A549 (cell line): Measurements from ENCODE around the gene EFHD2. TPM values are rescaled to one million over a fixed set of nuclear protein-coding genes. Genes with fewer than 3 reads are reported as not detected.
"Not testable (repeated sequence)": the region's sequence is repeated elsewhere in the genome, so short reads cannot be mapped to it uniquely, and the experiment has no call there.

Experiments
- ATAC-seq, 2 experiments: fragments of 200-7000 bp in 1 of 2; fragments of >200 bp in 1 of 2; cut with Nextera tagmentation in 1 of 2; cut with Tn5 transposase in 1 of 2; 3 replicates each; pipeline versions ENCODE4 v1.8.0 to v1.9.1; 2018 to 2020; ENCODE audit warnings: mild to moderate bottlenecking in 1 of 2, moderate library complexity in 1 of 2
- CTCF ChIA-PET: fragments of 300-600 bp; sonication (Branson Sonifier 250); formaldehyde crosslinking; extraction: SDS; loops from one replicate; lab custom pipeline; 2021; ENCODE audit warnings: antibody characterized with exemption, inconsistent platforms; lab: Yijun Ruan, JAX
- POLR2A ChIA-PET: fragments of 350-600 bp; formaldehyde crosslinking; extraction: SDS; loops from one replicate; lab custom pipeline; 2021; ENCODE audit warnings: antibody characterized with exemption, inconsistent platforms; lab: Yijun Ruan, JAX
- DNase-seq, 2 experiments: peaks; one replicate each; pipeline versions ENCODE4 v3.0.0 to v3.0.0-alpha.2; 2011 to 2016; ENCODE audit warnings: low read depth in 1 of 2, low spot score in 1 of 2
- FAIRE-seq: peaks from 2 replicates; lab custom pipeline; 2011; peaks lifted over from hg19 to GRCh38; lab: Jason Lieb, UNC
- H3K27ac ChIP-seq, 2 experiments: fragments of >200 bp; sonication (Bioruptor Twin); formaldehyde crosslinking; 3 replicates each; pipeline ENCODE4 v1.5.1; 2016 to 2017
- H3K4me1 ChIP-seq: fragments of >200 bp; sonication (Bioruptor Twin); formaldehyde crosslinking; 3 replicates; pipeline ENCODE4 v1.6.1; 2016
- H3K4me2 ChIP-seq: fragments of >200 bp; sonication (Bioruptor Twin); formaldehyde crosslinking; 3 replicates; pipeline ENCODE4 v1.6.1; 2016
- H3K4me3 ChIP-seq: fragments of >200 bp; sonication (Bioruptor Twin); formaldehyde crosslinking; 3 replicates; pipeline ENCODE4 v1.5.1; 2016
- H3K9me3 ChIP-seq: fragments of >200 bp; sonication (Bioruptor Twin); formaldehyde crosslinking; 3 replicates; pipeline ENCODE4 v1.6.1; 2016
- CBX8 ChIP-seq: fragments of 200-600 bp; sonication (generic); IDR thresholded peaks from 2 replicates; pipeline ENCODE4 v1.6.1; 2016
- EP300 ChIP-seq, 2 experiments: fragments of >200 bp; sonication (Bioruptor Twin); formaldehyde crosslinking; IDR thresholded peaks; 2 replicates in 1 of 2; 3 replicates in 1 of 2; pipeline ENCODE4 v1.6.1; 2016 to 2017
- ESRRA ChIP-seq: fragments of 150-350 bp; IDR thresholded peaks from 2 replicates; pipeline ENCODE4 v1.6.1; 2014; ENCODE audit warnings: mild to moderate bottlenecking, low read length, borderline replicate concordance
- FOSB ChIP-seq: fragments of 250-450 bp; sonication (Bioruptor Pico); IDR thresholded peaks from 2 replicates; pipeline ENCODE4 v1.5.0; 2020; ENCODE audit warnings: mild to moderate bottlenecking, moderate library complexity
- FOSL2 ChIP-seq, 2 experiments: fragments of 450-650 bp in 1 of 2; fragments of >200 bp in 1 of 2; sonication (Bioruptor Twin) in 1 of 2; formaldehyde crosslinking; IDR thresholded peaks; 2 replicates each; pipeline versions ENCODE4 v1.5.0 to v1.6.1; 2016 to 2020; ENCODE audit warnings: mild to moderate bottlenecking in 1 of 2, moderate library complexity in 1 of 2
- HOXA7 ChIP-seq: fragments of 250-450 bp; sonication (Bioruptor Pico); IDR thresholded peaks from 2 replicates; pipeline ENCODE4 v1.5.0; 2020; ENCODE audit warnings: mild to moderate bottlenecking, moderate library complexity
- KDM5A ChIP-seq: fragments of 200-600 bp; sonication (generic); IDR thresholded peaks from 2 replicates; pipeline ENCODE4 v1.6.1; 2016; ENCODE audit warnings: antibody characterized with exemption, mild to moderate bottlenecking
- MAFK ChIP-seq: fragments of 450-650 bp; IDR thresholded peaks from 2 replicates; pipeline ENCODE4 v1.6.1; 2014; ENCODE audit not compliant: partially characterized antibody
- MAZ ChIP-seq: fragments of 150-350 bp; IDR thresholded peaks from 2 replicates; pipeline ENCODE4 v1.6.1; 2014; ENCODE audit warnings: antibody characterized with exemption, low read depth, low read length, borderline replicate concordance
- NFE2L2 ChIP-seq: fragments of 150-350 bp; conservative IDR thresholded peaks from 2 replicates; pipeline ENCODE4 v1.6.1; 2014; ENCODE audit warnings: low read length
- RAD21 ChIP-seq, 2 experiments: fragments of >200 bp in 1 of 2; sonication (Bioruptor Twin) in 1 of 2; formaldehyde crosslinking in 1 of 2; IDR thresholded peaks in 1 of 2; conservative IDR thresholded peaks in 1 of 2; 2 replicates in 1 of 2; 3 replicates in 1 of 2; pipeline ENCODE4 v1.6.1; 2012 to 2018; ENCODE audit warnings: inconsistent platforms in 1 of 2
- RCOR1 ChIP-seq: fragments of 150-350 bp; IDR thresholded peaks from 2 replicates; pipeline ENCODE4 v1.6.1; 2014; ENCODE audit warnings: antibody characterized with exemption, low read length, low read depth
- RFX5 ChIP-seq: fragments of 450-650 bp; IDR thresholded peaks from 2 replicates; pipeline ENCODE4 v1.7.1; 2014; ENCODE audit warnings: antibody characterized with exemption, mild to moderate bottlenecking, moderate library complexity
- RNF2 ChIP-seq: fragments of 200-600 bp; sonication (generic); IDR thresholded peaks from 2 replicates; pipeline ENCODE4 v1.6.1; 2016; ENCODE audit warnings: low read depth, mild to moderate bottlenecking, antibody characterized with exemption, moderate library complexity, borderline replicate concordance
- TP53 ChIP-seq: fragments of 250-450 bp; sonication (Bioruptor Pico); IDR thresholded peaks from 2 replicates; pipeline ENCODE4 v1.5.0; 2021; ENCODE audit warnings: mild to moderate bottlenecking, moderate library complexity
- WGBS: methylation state at CpG from one replicate; pipeline ENCODE4 v1.1.6; 2017; ENCODE audit errors: missing lambda C conversion rate; 5-methylcytosine and 5-hydroxymethylcytosine counted together
- polyA plus RNA-seq, 4 experiments: library from polyadenylated mRNA; depleted of rRNA in 3 of 4; stranded (reverse); fragments of >200 nt; fragmentation: RNase III in 1 of 4; extraction: RNeasy Plus Mini Kit Qiagen cat#74134 plus additional on column Dnase treatment in 1 of 4; gene quantifications; 2 replicates in 3 of 4; 3 replicates in 1 of 4; pipeline ENCODE4 v1.2.3, GENCODE V29; 2011 to 2017
- TF ChIP-seq, protein P1 (sequence below): fragments of 250-450 bp; sonication (Bioruptor Pico); IDR thresholded peaks from 2 replicates; pipeline ENCODE4 v1.5.0; 2021; ENCODE audit warnings: mild to moderate bottlenecking, moderate library complexity, borderline replicate concordance
- TF ChIP-seq, protein P2 (sequence below): fragments of >200 bp; sonication (Bioruptor Twin); formaldehyde crosslinking; IDR thresholded peaks from 3 replicates; pipeline ENCODE4 v1.5.1; 2016

Gene EFHD2
- polyA plus RNA-seq, 2 of the 4 experiments (the other 2 are of a cell fraction): 33.1 to 96.2 TPM

GRCh38 chr1:15385420-15385819 lies 24.3 kb upstream of the EFHD2 start:
- 75% methylated on average over 3 of the region's 3 CpGs for WGBS
- Histone ChIP-seq H3K4me2 (no peak overlapping the region), H3K4me3 (no peak overlapping the region), H3K4me1 (no peaks in the 10 kb centered on the region), H3K9me3 (no peaks in the 10 kb centered on the region), H3K27ac (no peak overlapping the region)
- no peak for TF ChIP-seq RAD21 (conservative IDR thresholded peaks at IDR 0.05 in 1 of 2, IDR thresholded peaks at IDR 0.05 in 1 of 2)
- TF ChIP-seq MAZ: no peak
- DNase-seq (no peak), ATAC-seq (no peak), FAIRE-seq (no peak)
- ChIA-PET POLR2A (no interaction called here), CTCF (no interaction called here)

DNA sequence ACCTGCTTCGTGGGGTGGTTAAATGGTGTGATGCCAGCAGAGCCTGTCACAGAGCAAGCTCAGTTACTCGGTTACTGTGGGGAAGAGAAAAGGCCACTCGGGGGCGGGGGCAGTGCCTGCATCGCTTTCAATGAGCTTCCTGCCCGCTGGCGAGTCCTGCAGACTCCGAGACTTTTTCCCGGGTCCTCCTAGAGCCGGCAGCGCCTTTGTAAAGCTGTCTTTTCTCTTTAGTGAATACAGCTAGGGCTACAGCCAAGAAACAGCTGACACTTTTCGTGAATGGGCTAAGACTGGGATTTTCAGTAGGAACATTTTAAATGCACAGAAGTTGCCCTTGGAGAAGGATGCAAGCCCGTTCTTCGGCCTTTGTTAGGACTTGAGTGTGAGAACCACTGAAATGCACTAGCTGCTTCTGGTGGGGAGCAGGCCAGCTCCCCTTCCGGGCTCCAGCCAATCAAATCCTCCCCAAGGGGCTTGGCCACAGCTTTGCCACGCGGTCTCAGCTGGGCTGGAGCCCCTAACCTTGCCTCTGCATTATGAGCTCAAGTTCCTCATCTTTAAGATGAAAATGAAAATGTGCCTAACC lies 23.4 kb upstream of the EFHD2 start:
- H3K27ac ChIP-seq: no peak overlapping the region
- DNase-seq: no peak
- no peak for ATAC-seq
- FAIRE-seq: no peak
- 84% methylated on average over 17 of the region's 17 CpGs for WGBS
- TF ChIP-seq NFE2L2 (no peak), HOXA7 (CRISPR knock-in tag) (no peak), ESRRA (no peak), TP53 (CRISPR knock-in tag) (no peak), CBX8 (no peak), FOSL2 (IDR thresholded peaks at IDR 0.05) (no peak), FOSL2 (CRISPR knock-in tag; IDR thresholded peaks at IDR 0.05) (no peak)
- TF ChIP-seq, all 56 proteins: peak for 0
- ChIA-PET CTCF (interaction anchor here (0.8 to 0.9 kb wide), 2 partner anchors 20 to 63 kb away, joined by 4 to 6 read pairs; no protein-coding TSS in a partner anchor), POLR2A (no interaction called here)
- no peaks in the 10 kb centered on the region for H3K4me1 ChIP-seq
- no peaks in the 10 kb centered on the region for H3K9me3 ChIP-seq
- H3K4me2 ChIP-seq: no peak overlapping the region
- no peak overlapping the region for H3K4me3 ChIP-seq

- CTCF ChIA-PET: no interaction called here
- H3K9me3 ChIP-seq: no peaks in the 10 kb centered on the region
- TF ChIP-seq KDM5A (no peak), EP300 (IDR thresholded peaks at IDR 0.05) (no peak), RFX5 (no peak)
- TF ChIP-seq, protein P1, sequence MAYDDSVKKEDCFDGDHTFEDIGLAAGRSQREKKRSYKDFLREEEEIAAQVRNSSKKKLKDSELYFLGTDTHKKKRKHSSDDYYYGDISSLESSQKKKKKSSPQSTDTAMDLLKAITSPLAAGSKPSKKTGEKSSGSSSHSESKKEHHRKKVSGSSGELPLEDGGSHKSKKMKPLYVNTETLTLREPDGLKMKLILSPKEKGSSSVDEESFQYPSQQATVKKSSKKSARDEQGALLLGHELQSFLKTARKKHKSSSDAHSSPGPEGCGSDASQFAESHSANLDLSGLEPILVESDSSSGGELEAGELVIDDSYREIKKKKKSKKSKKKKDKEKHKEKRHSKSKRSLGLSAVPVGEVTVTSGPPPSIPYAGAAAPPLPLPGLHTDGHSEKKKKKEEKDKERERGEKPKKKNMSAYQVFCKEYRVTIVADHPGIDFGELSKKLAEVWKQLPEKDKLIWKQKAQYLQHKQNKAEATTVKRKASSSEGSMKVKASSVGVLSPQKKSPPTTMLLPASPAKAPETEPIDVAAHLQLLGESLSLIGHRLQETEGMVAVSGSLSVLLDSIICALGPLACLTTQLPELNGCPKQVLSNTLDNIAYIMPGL (CRISPR knock-in tag): no peak
- TF ChIP-seq, all 56 proteins: peak for 0
- 86% methylated on average over 11 of the region's 15 CpGs for WGBS
- Histone ChIP-seq H3K4me1 (no peaks in the 10 kb centered on the region), H3K4me2 (no peak overlapping the region), H3K27ac (no peak overlapping the region), H3K4me3 (no peak overlapping the region)
- POLR2A ChIA-PET: no interaction called here
- DNase-seq (no peak), ATAC-seq (no peak), FAIRE-seq (no peak)
These were observed 21.3 kb upstream of the EFHD2 start for GRCh38 chr1:15388201-15388880.

- not testable (repeated sequence) for FAIRE-seq
These were observed 19.9 kb upstream of the EFHD2 start for GRCh38 chr1:15389828-15390227.

DNA sequence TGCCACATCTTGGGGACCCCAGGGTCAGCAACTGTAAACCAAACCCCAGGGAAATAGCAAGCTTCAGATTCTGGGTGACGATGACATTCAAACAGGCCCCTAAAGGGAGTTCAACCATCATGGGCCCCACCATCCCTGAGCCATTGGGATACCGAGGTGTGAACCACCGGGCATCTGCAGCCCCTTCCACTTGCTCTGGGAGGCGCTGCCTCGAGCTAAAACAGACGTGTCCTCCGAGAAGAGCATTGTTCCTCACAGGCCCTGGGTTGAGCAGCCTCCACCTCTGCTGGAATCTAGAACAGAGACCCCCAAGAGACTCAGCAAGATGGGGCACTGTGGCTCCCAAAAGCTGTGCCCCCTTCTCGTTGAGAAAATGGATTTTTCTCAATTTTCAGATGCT lies 19.0 kb upstream of the EFHD2 start:
- 71% methylated on average over 1 of the region's 8 CpGs for WGBS
- CTCF ChIA-PET: interaction anchor here (0.9 to 2.0 kb wide), 3 partner anchors 9 to 262 kb away, joined by 3 to 5 read pairs (median 4); no protein-coding TSS in a partner anchor
- H3K9me3 ChIP-seq: no peaks in the 10 kb centered on the region
- H3K4me1 ChIP-seq: peaks cover 10% of the 10 kb centered on the region
- no peak overlapping the region for H3K27ac ChIP-seq
- no peak for DNase-seq
- ATAC-seq: no peak
- FAIRE-seq: no peak
- no peak overlapping the region for H3K4me3 ChIP-seq
- POLR2A ChIA-PET: no interaction called here
- H3K4me2 ChIP-seq: no peak overlapping the region
- TF ChIP-seq FOSB (CRISPR knock-in tag) (no peak), RCOR1 (no peak), MAFK (no peak), RNF2 (no peak), EP300 (IDR thresholded peaks at IDR 0.05) (no peak)
- TF ChIP-seq, protein P2, sequence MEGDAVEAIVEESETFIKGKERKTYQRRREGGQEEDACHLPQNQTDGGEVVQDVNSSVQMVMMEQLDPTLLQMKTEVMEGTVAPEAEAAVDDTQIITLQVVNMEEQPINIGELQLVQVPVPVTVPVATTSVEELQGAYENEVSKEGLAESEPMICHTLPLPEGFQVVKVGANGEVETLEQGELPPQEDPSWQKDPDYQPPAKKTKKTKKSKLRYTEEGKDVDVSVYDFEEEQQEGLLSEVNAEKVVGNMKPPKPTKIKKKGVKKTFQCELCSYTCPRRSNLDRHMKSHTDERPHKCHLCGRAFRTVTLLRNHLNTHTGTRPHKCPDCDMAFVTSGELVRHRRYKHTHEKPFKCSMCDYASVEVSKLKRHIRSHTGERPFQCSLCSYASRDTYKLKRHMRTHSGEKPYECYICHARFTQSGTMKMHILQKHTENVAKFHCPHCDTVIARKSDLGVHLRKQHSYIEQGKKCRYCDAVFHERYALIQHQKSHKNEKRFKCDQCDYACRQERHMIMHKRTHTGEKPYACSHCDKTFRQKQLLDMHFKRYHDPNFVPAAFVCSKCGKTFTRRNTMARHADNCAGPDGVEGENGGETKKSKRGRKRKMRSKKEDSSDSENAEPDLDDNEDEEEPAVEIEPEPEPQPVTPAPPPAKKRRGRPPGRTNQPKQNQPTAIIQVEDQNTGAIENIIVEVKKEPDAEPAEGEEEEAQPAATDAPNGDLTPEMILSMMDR: no peak

More at GRCh38 chr1:15389828-15390227, 19.9 kb upstream of the EFHD2 start:
- H3K4me2 ChIP-seq, DNase-seq, H3K27ac ChIP-seq, H3K9me3 ChIP-seq, H3K4me3 ChIP-seq, ATAC-seq: not testable (repeated sequence)
- ChIA-PET POLR2A (interaction anchor here (0.7 kb wide), 1 partner anchor 38 kb away, joined by 5 read pairs; no protein-coding TSS in a partner anchor), CTCF (interaction anchor here (0.9 to 2.0 kb wide), 3 partner anchors 10 to 261 kb away, joined by 3 to 5 read pairs (median 4); no protein-coding TSS in a partner anchor)
- peaks cover 10% of the 10 kb centered on the region for H3K4me1 ChIP-seq
- 85% methylated on average over 6 of the region's 8 CpGs for WGBS
